ENCODE measurements around the gene CWF19L1.

Gene CWF19L1

DNA sequence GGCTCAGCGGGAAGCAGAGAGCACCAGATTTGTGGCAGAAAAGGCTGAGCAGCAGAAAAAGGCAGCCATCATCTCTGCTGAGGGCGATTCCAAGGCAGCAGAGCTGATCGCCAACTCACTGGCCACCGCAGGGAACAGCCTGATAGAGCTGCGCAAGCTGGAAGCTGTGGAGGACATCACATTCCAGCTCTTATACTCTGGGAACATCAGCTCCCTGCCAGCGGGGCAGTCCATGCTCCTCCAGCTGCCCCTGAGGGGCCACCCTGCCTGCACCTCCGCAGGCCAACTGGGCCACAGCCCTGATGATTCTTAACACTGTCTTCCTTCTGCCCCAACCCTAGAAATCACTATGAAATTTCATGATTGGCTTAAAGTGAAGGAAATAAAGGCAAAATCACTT is 18.6 kb downstream of the CWF19L1 start:
- no peak for TF ChIP-seq CTCF (IDR thresholded peaks at IDR 0.05; ENCODE audit: borderline replicate concordance, insufficient read depth, low read depth, low read length)

DNA sequence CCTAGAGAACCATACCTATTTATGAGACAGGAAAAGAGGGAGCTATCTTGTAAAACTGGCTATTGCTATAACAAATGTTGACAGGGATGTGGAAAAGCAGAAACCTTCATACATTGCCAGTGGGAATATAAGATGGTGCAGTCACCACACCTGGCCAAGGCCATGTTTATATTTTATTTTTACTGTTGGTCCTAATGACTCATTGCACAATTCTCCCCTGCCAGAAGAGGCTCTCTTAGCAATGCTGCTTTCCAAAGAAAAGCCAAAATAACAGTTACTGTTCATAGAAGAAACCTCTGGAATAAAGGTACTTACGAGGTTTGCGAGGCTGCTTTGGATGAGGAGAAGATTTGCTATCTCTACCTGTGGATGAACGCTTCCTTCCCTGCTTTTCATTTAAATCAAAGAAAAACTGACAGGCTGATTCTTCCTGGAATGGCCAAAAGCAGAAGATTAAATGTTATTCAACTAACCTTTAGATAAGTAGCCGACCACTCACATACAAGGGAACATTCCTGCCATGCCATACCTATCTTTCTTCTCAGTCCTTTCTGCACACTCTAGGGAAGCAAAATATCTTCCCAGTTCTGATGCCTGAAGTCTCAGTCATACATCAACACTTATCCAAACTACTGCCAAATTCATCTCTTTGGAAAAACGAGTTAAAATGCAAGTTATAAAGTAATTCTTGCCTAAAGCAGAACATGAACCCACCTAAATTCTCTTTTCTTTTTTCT is 21.8 kb downstream of the CWF19L1 start:
- H3K4me3 ChIP-seq (ENCODE audit: low read depth, low read length): no peak overlapping the region
- TF ChIP-seq CTCF (IDR thresholded peaks at IDR 0.05; ENCODE audit: borderline replicate concordance, insufficient read depth, low read depth, low read length): no peak

More for the DNA sequence above, 18.6 kb downstream of the CWF19L1 start:
- H3K4me3 ChIP-seq (ENCODE audit: low read depth, low read length): no peak overlapping the region

- no peak overlapping the region for H3K4me3 ChIP-seq (ENCODE audit: low read depth, low read length)
- TF ChIP-seq CTCF (IDR thresholded peaks at IDR 0.05; ENCODE audit: borderline replicate concordance, insufficient read depth, low read depth, low read length): no peak
Measured at GRCh38 chr10:100239851-100240250, 27.6 kb downstream of the CWF19L1 start.

- no peak overlapping the region for H3K4me3 ChIP-seq (ENCODE audit: low read depth, low read length)
- TF ChIP-seq CTCF (IDR thresholded peaks at IDR 0.05; ENCODE audit: borderline replicate concordance, insufficient read depth, low read depth, low read length): no peak
Measured at GRCh38 chr10:100238429-100238828, 29.0 kb downstream of the CWF19L1 start.

DNA sequence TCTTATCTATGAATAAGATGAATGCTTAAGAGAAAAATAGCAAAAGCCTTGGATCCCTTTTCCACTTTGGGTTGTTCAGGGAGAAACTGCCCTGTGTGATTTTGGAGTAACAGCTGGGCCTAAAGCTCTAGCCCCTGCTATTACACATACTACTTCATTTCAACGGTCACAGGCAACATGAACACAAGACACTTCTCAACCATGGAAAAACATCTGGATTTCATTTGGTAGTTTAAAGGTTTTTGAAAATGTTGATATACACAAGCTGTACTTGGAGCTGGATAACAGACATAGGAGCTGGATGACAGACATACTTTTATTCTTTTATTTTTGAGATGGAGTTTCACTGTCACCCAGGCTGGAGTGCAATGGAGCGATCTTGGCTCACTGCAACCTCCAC is 35.3 kb downstream of the CWF19L1 start:
- no peak for TF ChIP-seq CTCF (IDR thresholded peaks at IDR 0.05; ENCODE audit: borderline replicate concordance, insufficient read depth, low read depth, low read length)
- no peak overlapping the region for H3K4me3 ChIP-seq (ENCODE audit: low read depth, low read length)

- peak overlapping the region; percentile 59 for H3K4me3 ChIP-seq (ENCODE audit: low read depth, low read length)
- TF ChIP-seq CTCF (IDR thresholded peaks at IDR 0.05; ENCODE audit: borderline replicate concordance, insufficient read depth, low read depth, low read length): no peak
Measured at GRCh38 chr10:100229819-100230422, 37.5 kb downstream of the CWF19L1 start.

DNA sequence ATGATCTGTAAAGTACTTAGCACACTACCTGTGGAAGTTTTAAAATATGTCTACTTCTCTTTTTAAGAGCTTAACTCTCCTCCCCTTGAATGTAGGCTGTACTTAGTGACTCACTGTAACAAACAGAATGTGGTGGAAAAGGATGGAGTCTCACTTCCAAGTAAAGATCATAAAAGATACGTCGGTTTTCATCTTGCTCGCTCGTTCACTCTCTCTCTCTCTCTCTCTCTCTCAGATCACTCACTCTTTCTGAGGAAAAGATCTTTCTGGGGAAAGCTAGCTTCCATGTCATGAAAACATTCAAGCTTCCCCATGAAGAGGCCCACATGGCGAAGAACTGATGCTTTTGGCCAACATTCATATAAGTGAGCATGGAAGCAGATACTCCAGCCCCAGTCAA is 43.6 kb downstream of the CWF19L1 start:
- no peak for TF ChIP-seq CTCF (IDR thresholded peaks at IDR 0.05; ENCODE audit: borderline replicate concordance, insufficient read depth, low read depth, low read length)
- no peak overlapping the region for H3K4me3 ChIP-seq (ENCODE audit: low read depth, low read length)
